IMR-90 (cell line): Measurements from ENCODE around the gene FAM120A. TPM values are rescaled to one million over a fixed set of nuclear protein-coding genes. Genes with fewer than 3 reads are reported as not detected.

Experiments
- ATAC-seq: fragments of 200-7000 bp; cut with Tn5 transposase; 2 replicates; pipeline ENCODE4 v1.9.1; 2020; ENCODE audit warnings: low read depth, mild to moderate bottlenecking, moderate library complexity
- BruUV-seq: library from RNA; stranded (reverse); fragments of 400-500 nt; replicated peaks from 2 replicates; lab custom pipeline; 2021; lab: Mats Ljungman, UMichigan
- CTCF ChIA-PET: fragments of 300-600 bp; formaldehyde crosslinking; extraction: SDS; loops from one replicate; lab custom pipeline; 2021; ENCODE audit warnings: antibody characterized with exemption; lab: Yijun Ruan, JAX
- POLR2A ChIA-PET: fragments of 300-600 bp; sonication (Branson Sonifier 250); formaldehyde crosslinking; loops from one replicate; lab custom pipeline; 2022; ENCODE audit warnings: antibody characterized with exemption; ENCODE audit not compliant: unreplicated experiment; lab: Charles Lee
- DNase-seq: peaks from one replicate; pipeline ENCODE4 v3.0.0; 2013
- H2AFZ ChIP-seq: replicated peaks from 2 replicates; pipeline ENCODE3; 2013; ENCODE audit warnings: low read length, mild to moderate bottlenecking; ENCODE audit not compliant: poor library complexity
- H2AK5ac ChIP-seq: 2 replicates; pipeline ENCODE4 v1.6.1; 2013; ENCODE audit warnings: low read depth, low read length, inconsistent platforms
- H2AK9ac ChIP-seq: replicated peaks from 2 replicates; pipeline ENCODE3; 2013; ENCODE audit warnings: mild to moderate bottlenecking, low read depth, low read length, moderate library complexity; ENCODE audit not compliant: poor library complexity
- H2BK120ac ChIP-seq: 2 replicates; pipeline ENCODE4 v1.6.1; 2013; ENCODE audit warnings: low read depth, low read length, inconsistent platforms
- H2BK15ac ChIP-seq: 3 replicates; pipeline ENCODE4 v1.6.1; 2013; ENCODE audit warnings: low read depth, low read length, inconsistent platforms
- H2BK20ac ChIP-seq: 2 replicates; pipeline ENCODE4 v1.6.1; 2013; ENCODE audit warnings: low read depth, mild to moderate bottlenecking, inconsistent platforms, low read length, moderate library complexity
- H2BK5ac ChIP-seq: 2 replicates; pipeline ENCODE4 v1.6.1; 2013; ENCODE audit warnings: mild to moderate bottlenecking, low read depth, low read length, inconsistent platforms; ENCODE audit not compliant: poor library complexity, severe bottlenecking
- H3K14ac ChIP-seq: replicated peaks from 2 replicates; pipeline ENCODE4 v1.6.1; 2013; ENCODE audit warnings: low read depth, low read length, inconsistent platforms
- H3K18ac ChIP-seq: 2 replicates; pipeline ENCODE4 v1.6.1; 2013; ENCODE audit warnings: low read depth, low read length, control low read depth
- H3K23ac ChIP-seq: 2 replicates; pipeline ENCODE4 v1.6.1; 2013; ENCODE audit warnings: low read depth, low read length, inconsistent platforms
- H3K27ac ChIP-seq: 2 replicates; pipeline ENCODE4 v1.5.1; 2013; ENCODE audit warnings: mild to moderate bottlenecking, control low read depth, low read length; ENCODE audit not compliant: insufficient read depth
- H3K27me3 ChIP-seq: 2 replicates; pipeline ENCODE4 v1.6.1; 2013; ENCODE audit warnings: low read length; ENCODE audit not compliant: control insufficient read depth, insufficient read depth
- H3K36me3 ChIP-seq: 2 replicates; pipeline ENCODE4 v1.6.1; 2013; ENCODE audit warnings: low read length, mixed read lengths; ENCODE audit not compliant: control insufficient read depth, insufficient read depth
- H3K4ac ChIP-seq: 2 replicates; pipeline ENCODE4 v1.6.1; 2013; ENCODE audit warnings: low read depth, low read length, inconsistent platforms
- H3K4me1 ChIP-seq: 2 replicates; pipeline ENCODE4 v1.6.1; 2013; ENCODE audit warnings: low read length, mixed read lengths; ENCODE audit not compliant: control insufficient read depth, insufficient read depth
- H3K4me2 ChIP-seq: 2 replicates; pipeline ENCODE4 v1.6.1; 2013; ENCODE audit warnings: low read depth, mild to moderate bottlenecking, control low read depth, low read length, moderate library complexity
- H3K4me3 ChIP-seq: 2 replicates; pipeline ENCODE4 v1.5.1; 2013; ENCODE audit warnings: low read depth, mild to moderate bottlenecking, control low read depth, low read length, moderate library complexity; ENCODE audit not compliant: insufficient read depth
- H3K56ac ChIP-seq: 2 replicates; pipeline ENCODE4 v1.6.1; 2013; ENCODE audit warnings: low read length, inconsistent platforms; ENCODE audit not compliant: insufficient read depth; ENCODE audit errors: extremely low read depth
- H3K79me1 ChIP-seq, 2 experiments: 2 replicates each; pipeline ENCODE4 v1.6.1; 2013; ENCODE audit warnings: low read length in 2 of 2, inconsistent platforms in 1 of 2, low read depth in 1 of 2
- H3K9ac ChIP-seq: 2 replicates; pipeline ENCODE4 v1.6.1; 2013; ENCODE audit warnings: low read depth, low read length, control low read depth
- H3K9me1 ChIP-seq: 2 replicates; pipeline ENCODE4 v1.6.1; 2013; ENCODE audit warnings: low read length, inconsistent platforms; ENCODE audit not compliant: insufficient read depth
- H3K9me3 ChIP-seq: 2 replicates; pipeline ENCODE4 v1.6.1; 2013; ENCODE audit warnings: low read length; ENCODE audit not compliant: control insufficient read depth, insufficient read depth
- H4K20me1 ChIP-seq: 2 replicates; pipeline ENCODE4 v1.6.1; 2013; ENCODE audit warnings: low read length, inconsistent platforms; ENCODE audit not compliant: insufficient read depth
- H4K5ac ChIP-seq: 2 replicates; pipeline ENCODE4 v1.6.1; 2013; ENCODE audit warnings: mild to moderate bottlenecking, low read depth, low read length, control low read depth
- H4K8ac ChIP-seq, 2 experiments: 2 replicates each; pipeline ENCODE4 v1.6.1; 2013; ENCODE audit warnings: low read depth in 2 of 2, low read length in 2 of 2, control low read depth in 1 of 2, inconsistent platforms in 1 of 2
- H4K91ac ChIP-seq: 2 replicates; pipeline ENCODE4 v1.6.1; 2013; ENCODE audit warnings: low read depth, low read length, inconsistent platforms; ENCODE audit not compliant: insufficient read depth
- BHLHE40 ChIP-seq: fragments of 150-350 bp; IDR thresholded peaks from 2 replicates; pipeline ENCODE4 v1.6.1; 2016; ENCODE audit warnings: mild to moderate bottlenecking, low read depth, low read length
- CEBPB ChIP-seq: IDR thresholded peaks from 2 replicates; pipeline ENCODE4 v1.6.1; 2012; ENCODE audit warnings: low read depth, low read length, improper control_type of control experiment
- CHD1 ChIP-seq: IDR thresholded peaks from 2 replicates; pipeline ENCODE4 v1.6.1; 2012; ENCODE audit warnings: low read depth, low read length, improper control_type of control experiment
- CTCF ChIP-seq: conservative IDR thresholded peaks from 2 replicates; pipeline ENCODE4 v1.5.1; 2012; ENCODE audit warnings: mild to moderate bottlenecking, low read depth, low read length, improper control_type of control experiment
- ELK1 ChIP-seq: fragments of 150-350 bp; IDR thresholded peaks from 2 replicates; pipeline ENCODE4 v1.6.1; 2016; ENCODE audit warnings: low read depth, mild to moderate bottlenecking, low read length, moderate library complexity, borderline replicate concordance
- FOS ChIP-seq: fragments of 150-350 bp; IDR thresholded peaks from 2 replicates; pipeline ENCODE4 v1.6.1; 2016; ENCODE audit warnings: low read depth, low read length
- MAFK ChIP-seq: IDR thresholded peaks from 2 replicates; pipeline ENCODE4 v1.6.1; 2012; ENCODE audit warnings: low read depth, low read length, improper control_type of control experiment
- MAZ ChIP-seq: IDR thresholded peaks from 2 replicates; pipeline ENCODE4 v1.6.1; 2012; ENCODE audit warnings: low read depth, mild to moderate bottlenecking, low read length, improper control_type of control experiment, moderate library complexity, borderline replicate concordance
- MXI1 ChIP-seq: IDR thresholded peaks from 2 replicates; pipeline ENCODE4 v1.6.1; 2012; ENCODE audit warnings: low read depth, mild to moderate bottlenecking, low read length, moderate library complexity, borderline replicate concordance
- NFE2L2 ChIP-seq: fragments of 150-350 bp; IDR thresholded peaks from 2 replicates; pipeline ENCODE4 v1.6.1; 2016; ENCODE audit warnings: low read depth, mild to moderate bottlenecking, low read length
- POLR2A ChIP-seq: IDR thresholded peaks from 2 replicates; pipeline ENCODE4 v1.6.1; 2012; ENCODE audit warnings: mild to moderate bottlenecking, low read depth, low read length
- RAD21 ChIP-seq: IDR thresholded peaks from 2 replicates; pipeline ENCODE4 v1.6.1; 2012; ENCODE audit warnings: low read length, improper control_type of control experiment
- RCOR1 ChIP-seq: IDR thresholded peaks from 2 replicates; pipeline ENCODE4 v1.6.1; 2012; ENCODE audit warnings: mild to moderate bottlenecking, low read length, improper control_type of control experiment; ENCODE audit not compliant: insufficient replicate concordance
- RFX5 ChIP-seq: IDR thresholded peaks from 2 replicates; pipeline ENCODE4 v1.8.0; 2012; ENCODE audit warnings: low read depth, mild to moderate bottlenecking, low read length, moderate library complexity
- SMC3 ChIP-seq: fragments of 150-350 bp; IDR thresholded peaks from 2 replicates; pipeline ENCODE4 v1.6.1; 2016; ENCODE audit warnings: low read depth, mild to moderate bottlenecking, antibody characterized with exemption, low read length, moderate library complexity
- USF2 ChIP-seq: fragments of 150-350 bp; IDR thresholded peaks from 2 replicates; pipeline ENCODE4 v1.6.1; 2017; ENCODE audit warnings: mild to moderate bottlenecking, antibody characterized with exemption, low read length, low read depth
- WGBS, 2 experiments: methylation state at CpG; one replicate each; pipeline versions ENCODE4 v1.1.5 to v1.1.7; 2013; ENCODE audit warnings: missing lambda C conversion rate in 2 of 2; ENCODE audit not compliant: insufficient read length in 1 of 2; ENCODE audit errors: extremely low coverage in 2 of 2; 5-methylcytosine and 5-hydroxymethylcytosine counted together
- dilution Hi-C: fragments of 300-500 bp; cut with HindIII; formaldehyde crosslinking; loops from one replicate; pipeline ENCODE4 v1.14.3; 2018; ENCODE audit warnings: low sequenced_read_pairs; ENCODE audit not compliant: unreplicated experiment
- in situ Hi-C: fragments of 300-500 bp; cut with MboI; formaldehyde crosslinking; loops from 3 replicates; pipeline ENCODE4 v1.14.3; 2019; ENCODE audit warnings: low sequenced_read_pairs, inconsistent platforms, mixed read lengths
- intact Hi-C: fragments of 100-400 bp; cut with micrococcal nuclease; formaldehyde crosslinking; loops from 2 replicates; pipeline ENCODE4 v1.10.0; 2022
- polyA plus RNA-seq, 3 experiments: library from polyadenylated mRNA; depleted of rRNA; stranded (reverse); fragments of >200 nt; gene quantifications; 2 replicates each; pipeline ENCODE4 v1.2.3, GENCODE V29; 2012; ENCODE audit warnings: low replicate concordance in 1 of 3
- total RNA-seq: library from RNA; depleted of rRNA; stranded (reverse); fragments of >200 nt; gene quantifications from 2 replicates; pipeline ENCODE4 v1.2.3, GENCODE V29; 2012

The FAM120A gene
- total and polyA plus RNA-seq, 2 of the 4 experiments (the other 2 are of a cell fraction): 61.6 to 75.1 TPM

- Histone ChIP-seq H2AFZ (no peak overlapping the region), H2BK120ac (no peak overlapping the region), H3K9me1 (no peaks in the 10 kb centered on the region), H3K18ac (no peak overlapping the region), H3K27ac (no peak overlapping the region), H3K36me3 (no peaks in the 10 kb centered on the region), H2BK5ac (no peak overlapping the region), H3K9ac (no peak overlapping the region), H3K4me2 (no peak overlapping the region), H4K20me1 (no peaks in the 10 kb centered on the region), H3K79me1 (no peaks in the 10 kb centered on the region), H2AK9ac (no peak overlapping the region), H3K9me3 (no peaks in the 10 kb centered on the region), H3K23ac (no peak overlapping the region), H4K91ac (no peak overlapping the region), H3K14ac (no peak overlapping the region), H4K8ac (no peak overlapping the region), H4K5ac (no peak overlapping the region), H3K4ac (no peak overlapping the region), H2BK20ac (no peak overlapping the region), H3K56ac (no peak overlapping the region), H3K27me3 (no peaks in the 10 kb centered on the region; the same call in 1 of the 2 replicates), H3K4me3 (no peak overlapping the region), H2BK15ac (no peak overlapping the region), H2AK5ac (no peak overlapping the region), H3K4me1 (no peaks in the 10 kb centered on the region)
- ATAC-seq (no peak), DNase-seq (no peak)
- POLR2A ChIA-PET: no interaction called here
- TF ChIP-seq FOS (no peak), CHD1 (no peak), RCOR1 (no peak), NFE2L2 (no peak), MAFK (no peak), ELK1 (no peak), USF2 (no peak), MAZ (no peak), SMC3 (no peak), BHLHE40 (no peak), RFX5 (no peak), POLR2A (no peak), MXI1 (no peak), RAD21 (no peak), CTCF (no peak), CEBPB (no peak)
- CTCF ChIA-PET: no interaction called here
- in situ Hi-C loops (no loop called here), intact Hi-C loops (no loop called here), dilution Hi-C loops (no loop called here)
- BruUV-seq: no TSS peak
- no CpG with 5 or more reads among the region's 1 CpG for WGBS, 2 experiments
Observed at GRCh38 chr9:93432964-93433363, 18.5 kb upstream of the FAM120A start.
